GM18867 (cell line): ENCODE data around the gene ADNP2.
A peak's percentile ranks its signal among the peaks of the same experiment; 100 is the strongest.

Experiments
- ATAC-seq: cut with Tn5 transposase; IDR thresholded peaks from one replicate; pipeline ENCODE4 v1.9.1; 2021; ENCODE audit warnings: mild to moderate bottlenecking, moderate library complexity; ENCODE audit not compliant: unreplicated experiment

The ADNP2 gene

GRCh38 chr18:80105369-80106167 is 3.5 kb upstream of the ADNP2 start:
- peak; percentile 46 for ATAC-seq

- no peak for ATAC-seq
Measured at GRCh38 chr18:80106482-80107051, 2.5 kb upstream of the ADNP2 start.

GRCh38 chr18:80107426-80107825 is 1.6 kb upstream of the ADNP2 start:
- ATAC-seq, result no peak

GRCh38 chr18:80108121-80108536 is 933 bp upstream of the ADNP2 start:
- ATAC-seq, result no peak

GRCh38 chr18:80109676-80110078 is 615 bp downstream of the ADNP2 start:
- peak; percentile 27 for ATAC-seq

- ATAC-seq, result no peak
Measured at GRCh38 chr18:80112624-80113248, 3.7 kb downstream of the ADNP2 start.

- ATAC-seq, result no peak
Measured at GRCh38 chr18:80115035-80115434, 6.0 kb downstream of the ADNP2 start.

GRCh38 chr18:80119111-80119510 is 10.0 kb downstream of the ADNP2 start:
- no peak for ATAC-seq

GRCh38 chr18:80120932-80121331 is 11.9 kb downstream of the ADNP2 start:
- no peak for ATAC-seq

GRCh38 chr18:80124131-80124530 is 15.1 kb downstream of the ADNP2 start:
- no peak for ATAC-seq

GRCh38 chr18:80126797-80127196 is 17.7 kb downstream of the ADNP2 start:
- ATAC-seq, result no peak

GRCh38 chr18:80127635-80128034 is 18.6 kb downstream of the ADNP2 start:
- ATAC-seq, result no peak

GRCh38 chr18:80129672-80130367 is 20.8 kb downstream of the ADNP2 start:
- ATAC-seq, result no peak

GRCh38 chr18:80130555-80130954 is 21.5 kb downstream of the ADNP2 start:
- ATAC-seq, result no peak

- ATAC-seq, result no peak
Measured at GRCh38 chr18:80132180-80132812, 23.2 kb downstream of the ADNP2 start.

- ATAC-seq, result no peak
Measured at GRCh38 chr18:80133124-80133523, 24.1 kb downstream of the ADNP2 start.

GRCh38 chr18:80135136-80135535 is 26.1 kb downstream of the ADNP2 start:
- ATAC-seq, result no peak

GRCh38 chr18:80136679-80137078 is 27.6 kb downstream of the ADNP2 start:
- ATAC-seq, result no peak

- no peak for ATAC-seq
Measured at GRCh38 chr18:80137137-80137536, 28.1 kb downstream of the ADNP2 start.

- no peak for ATAC-seq
Measured at GRCh38 chr18:80137976-80138375, 28.9 kb downstream of the ADNP2 start.

- no peak for ATAC-seq
Measured at GRCh38 chr18:80140455-80140985, 31.5 kb downstream of the ADNP2 start.
